Measurements from ENCODE around the gene GDAP1L1.
A peak's percentile ranks its signal among the peaks of the same experiment; 100 is the strongest.

The GDAP1L1 gene

DNA sequence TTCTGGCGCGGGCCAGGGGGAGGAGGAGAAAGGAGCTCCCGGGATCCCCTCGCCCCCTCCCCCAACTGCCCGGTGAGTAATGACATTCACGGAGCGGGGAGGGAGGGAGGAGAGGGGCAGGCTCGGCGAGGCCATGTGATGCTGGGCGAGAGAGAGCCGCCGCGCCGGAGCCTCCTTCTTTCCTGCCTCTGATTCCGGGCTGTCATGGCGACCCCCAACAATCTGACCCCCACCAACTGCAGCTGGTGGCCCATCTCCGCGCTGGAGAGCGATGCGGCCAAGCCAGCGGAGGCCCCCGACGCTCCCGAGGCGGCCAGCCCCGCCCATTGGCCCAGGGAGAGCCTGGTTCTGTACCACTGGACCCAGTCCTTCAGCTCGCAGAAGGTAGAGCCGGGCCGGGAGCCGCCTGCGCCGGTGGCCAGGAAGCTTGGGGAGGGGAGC, at the start of gene GDAP1L1:
Gene GDAP1L1, plus strand, starts transcription at position 178 of the 441 bp plus-strand sequence. Its CDS starts 27 bp downstream, at position 205.
- H3K4me3 Mint-ChIP-seq = no peak within 1 kb of the TSS
- no peaks in the 10 kb centered on the region for H3K4me1 Mint-ChIP-seq
- no peak for DNase-seq (ENCODE audit: low spot score in 2 of 2)
- H3K36me3 Mint-ChIP-seq = peaks cover under 1% of the 10 kb centered on the region
- no peak within 1 kb of the TSS for H3K27ac Mint-ChIP-seq
- ATAC-seq (ENCODE audit: low read depth) = no peak
- H3K27me3 Mint-ChIP-seq = peaks cover 13% of the 10 kb centered on the region
- peaks cover 3% of the 10 kb centered on the region for H3K9me3 Mint-ChIP-seq

DNA sequence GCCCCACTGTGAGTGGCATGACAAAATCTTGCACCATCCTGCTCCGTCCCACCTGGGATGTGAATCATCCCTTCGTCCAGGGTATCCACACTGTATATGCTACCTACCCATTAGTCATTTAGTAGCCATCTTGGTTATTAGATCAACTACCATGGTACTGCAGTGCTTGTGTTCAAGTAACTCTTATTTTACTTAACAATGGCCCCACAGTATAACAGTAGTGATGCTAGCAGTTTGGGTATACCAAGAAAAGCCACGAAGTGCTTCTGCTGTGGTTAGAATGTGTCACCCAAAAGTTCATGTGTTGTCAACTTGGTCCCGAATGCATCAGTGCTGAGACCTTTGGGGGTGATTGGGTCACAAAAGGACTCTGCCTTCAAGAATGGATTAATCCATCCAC, 48.2 kb upstream of the GDAP1L1 start:
- DNase-seq (ENCODE audit: low spot score in 2 of 2) = no peak
- Mint-ChIP-seq H3K4me1 (peaks cover 12% of the 10 kb centered on the region), H3K27ac (no peak overlapping the region), H3K27me3 (no peaks in the 10 kb centered on the region), H3K4me3 (no peak overlapping the region), H3K9me3 (no peaks in the 10 kb centered on the region), H3K36me3 (peaks cover 31% of the 10 kb centered on the region)
- ATAC-seq (ENCODE audit: low read depth) = no peak

DNA sequence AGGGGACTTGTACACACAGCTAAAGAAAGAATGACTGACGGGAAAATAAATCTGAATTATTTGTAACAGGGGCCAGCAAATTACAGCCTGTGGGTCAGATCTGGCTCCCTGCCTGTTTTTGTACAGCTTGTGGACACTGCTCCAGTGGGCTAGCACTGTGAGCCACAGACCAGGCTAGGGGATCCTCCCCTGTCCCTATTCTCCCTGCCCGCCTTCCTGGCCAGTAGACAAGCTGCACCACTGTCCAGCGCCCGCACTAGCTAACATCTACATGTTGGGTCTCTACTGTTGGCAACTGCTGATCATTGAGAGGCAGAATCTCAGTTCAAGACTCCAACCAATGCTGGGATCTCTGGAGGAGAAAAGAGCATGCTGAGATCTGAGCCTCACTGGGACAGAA, 47.2 kb upstream of the GDAP1L1 start:
- H3K27me3 Mint-ChIP-seq = no peaks in the 10 kb centered on the region
- no peak for DNase-seq (ENCODE audit: low spot score in 2 of 2)
- H3K9me3 Mint-ChIP-seq = no peaks in the 10 kb centered on the region
- H3K36me3 Mint-ChIP-seq = peaks cover 34% of the 10 kb centered on the region
- no peak overlapping the region for H3K4me3 Mint-ChIP-seq
- peaks cover 15% of the 10 kb centered on the region for H3K4me1 Mint-ChIP-seq
- ATAC-seq (ENCODE audit: low read depth) = no peak
- H3K27ac Mint-ChIP-seq = peak overlapping the region; percentile 28

- ATAC-seq (ENCODE audit: low read depth) (no peak), DNase-seq (ENCODE audit: low spot score in 2 of 2) (no peak)
- no peak overlapping the region for H3K4me3 Mint-ChIP-seq
- H3K27ac Mint-ChIP-seq = peak overlapping the region; percentile 28
- H3K27me3 Mint-ChIP-seq = no peaks in the 10 kb centered on the region
- peaks cover 34% of the 10 kb centered on the region for H3K36me3 Mint-ChIP-seq
- no peaks in the 10 kb centered on the region for H3K9me3 Mint-ChIP-seq
- peaks cover 15% of the 10 kb centered on the region for H3K4me1 Mint-ChIP-seq
These were observed 46.7 kb upstream of the GDAP1L1 start for GRCh38 chr20:44200371-44200770.

DNA sequence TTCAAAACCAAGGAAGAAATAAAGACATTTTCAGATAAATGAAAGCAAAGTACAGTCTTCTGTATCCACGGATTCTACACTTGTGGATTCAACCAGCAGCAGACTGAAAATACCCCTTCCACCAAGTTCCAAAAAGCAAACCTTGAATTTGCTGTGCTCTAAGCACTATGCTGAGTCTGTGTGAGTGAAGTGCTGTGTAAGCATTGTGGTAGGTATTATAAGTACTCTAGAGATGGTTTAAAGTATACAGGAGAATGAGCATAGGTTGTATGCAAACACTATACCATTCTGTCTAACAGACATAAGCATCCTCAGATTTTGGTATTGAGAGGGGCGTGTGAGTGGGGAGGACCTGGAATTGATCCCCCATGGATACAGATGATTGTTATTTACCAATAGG, 46.1 kb upstream of the GDAP1L1 start:
- Mint-ChIP-seq H3K4me3 (no peak overlapping the region), H3K9me3 (no peaks in the 10 kb centered on the region), H3K27ac (peak overlapping the region; percentile 3), H3K4me1 (peaks cover 12% of the 10 kb centered on the region), H3K27me3 (no peaks in the 10 kb centered on the region), H3K36me3 (peaks cover 34% of the 10 kb centered on the region)
- ATAC-seq (ENCODE audit: low read depth) = no peak
- DNase-seq (ENCODE audit: low spot score in 2 of 2) = no peak

DNA sequence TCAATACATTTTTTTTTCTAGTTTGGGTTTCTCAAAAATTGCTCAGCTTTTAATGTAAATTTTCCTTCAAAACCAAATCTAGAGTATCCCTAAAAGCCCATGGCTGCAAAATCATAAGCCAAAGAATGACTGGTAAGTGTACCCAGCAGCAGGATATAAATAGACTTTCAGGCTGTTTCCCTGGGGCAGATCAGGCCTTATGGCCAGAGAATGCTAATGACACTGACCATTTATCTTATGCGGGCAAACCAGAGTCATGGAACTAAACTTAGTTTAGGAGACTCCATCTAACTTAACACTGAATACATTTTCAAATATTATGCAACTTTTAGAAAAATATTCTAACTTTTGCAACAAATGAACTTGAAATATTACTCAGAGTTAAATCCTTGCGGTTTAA, 43.9 kb upstream of the GDAP1L1 start:
- H3K27me3 Mint-ChIP-seq = no peaks in the 10 kb centered on the region
- peak overlapping the region; percentile 69 for H3K27ac Mint-ChIP-seq
- no peak for ATAC-seq (ENCODE audit: low read depth)
- DNase-seq (ENCODE audit: low spot score in 2 of 2) = no peak
- no peak overlapping the region for H3K4me3 Mint-ChIP-seq
- H3K36me3 Mint-ChIP-seq = peaks cover 28% of the 10 kb centered on the region
- H3K9me3 Mint-ChIP-seq = no peaks in the 10 kb centered on the region
- H3K4me1 Mint-ChIP-seq = peaks cover 17% of the 10 kb centered on the region

DNA sequence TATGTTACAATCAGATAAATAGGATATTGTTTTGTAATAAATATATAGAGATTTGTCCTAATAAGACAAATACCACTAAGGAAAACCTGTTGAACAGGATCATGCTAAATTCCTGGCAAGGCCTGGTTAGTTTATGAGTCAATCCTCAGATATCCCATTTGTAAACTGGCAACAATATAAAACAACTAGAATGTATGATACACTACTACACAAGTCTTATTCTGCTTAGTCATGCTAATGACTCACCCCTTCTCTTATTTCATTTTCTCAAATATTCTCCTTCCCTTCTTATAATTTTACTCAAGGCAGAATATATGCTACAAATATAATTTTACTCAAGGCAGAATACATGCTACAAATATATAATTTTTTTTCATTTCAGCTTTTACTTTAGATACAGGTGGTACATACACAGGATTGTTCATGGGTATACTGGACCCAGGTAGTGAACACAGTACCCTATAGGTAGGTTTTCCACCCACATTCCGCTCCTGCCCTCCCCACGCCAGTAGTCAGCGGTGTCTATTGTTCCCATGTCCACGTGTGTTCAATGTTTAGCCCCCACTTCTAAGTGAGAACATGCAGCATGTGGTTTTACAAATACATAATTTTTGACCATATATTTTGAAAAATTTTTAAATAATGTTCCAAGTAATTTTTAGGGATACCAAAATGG, 42.8 kb upstream of the GDAP1L1 start:
- Mint-ChIP-seq H3K36me3 (peaks cover 24% of the 10 kb centered on the region), H3K27ac (no peak overlapping the region), H3K9me3 (no peaks in the 10 kb centered on the region), H3K27me3 (no peaks in the 10 kb centered on the region), H3K4me3 (no peak overlapping the region), H3K4me1 (peaks cover 26% of the 10 kb centered on the region)
- ATAC-seq (ENCODE audit: low read depth) (no peak), DNase-seq (ENCODE audit: low spot score in 2 of 2) (no peak)

- no peak for DNase-seq (ENCODE audit: low spot score in 2 of 2)
- H3K27me3 Mint-ChIP-seq = no peaks in the 10 kb centered on the region
- H3K4me3 Mint-ChIP-seq = no peak overlapping the region
- H3K9me3 Mint-ChIP-seq = no peaks in the 10 kb centered on the region
- no peak for ATAC-seq (ENCODE audit: low read depth)
- peaks cover 26% of the 10 kb centered on the region for H3K4me1 Mint-ChIP-seq
- peaks cover 19% of the 10 kb centered on the region for H3K36me3 Mint-ChIP-seq
- no peak overlapping the region for H3K27ac Mint-ChIP-seq
These were observed 42.3 kb upstream of the GDAP1L1 start for GRCh38 chr20:44204832-44205215.

DNA sequence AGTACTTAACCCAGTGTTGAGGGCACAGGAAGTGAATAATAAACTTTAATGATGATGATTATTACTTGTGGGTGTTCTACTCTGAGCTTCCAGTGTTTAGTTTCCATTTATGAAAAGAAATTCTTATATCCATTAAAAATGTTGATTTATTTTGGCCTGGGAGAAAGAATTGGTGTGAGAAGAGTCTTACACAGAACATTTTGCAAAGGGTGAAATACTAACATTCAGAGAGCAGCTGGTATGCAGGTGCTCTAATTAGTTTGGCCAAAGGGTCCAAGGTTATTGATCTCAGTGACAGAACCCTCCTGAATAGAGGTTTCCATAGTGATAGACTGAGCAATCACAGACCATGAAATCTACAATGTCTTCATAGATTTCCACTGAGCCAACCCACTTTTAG, 41.0 kb upstream of the GDAP1L1 start:
- Mint-ChIP-seq H3K9me3 (no peaks in the 10 kb centered on the region), H3K4me1 (peaks cover 23% of the 10 kb centered on the region), H3K4me3 (no peak overlapping the region), H3K27me3 (no peaks in the 10 kb centered on the region), H3K36me3 (peaks cover 13% of the 10 kb centered on the region), H3K27ac (no peak overlapping the region)
- ATAC-seq (ENCODE audit: low read depth) (no peak), DNase-seq (ENCODE audit: low spot score in 2 of 2) (no peak)

GRCh38 chr20:44207126-44207723, 39.9 kb upstream of the GDAP1L1 start:
- Mint-ChIP-seq H3K4me3 (peak overlapping the region; percentile 69), H3K36me3 (peaks cover 8% of the 10 kb centered on the region), H3K27ac (peak overlapping the region; percentile 99), H3K9me3 (no peaks in the 10 kb centered on the region), H3K4me1 (peaks cover 27% of the 10 kb centered on the region), H3K27me3 (no peaks in the 10 kb centered on the region)
- no peak for DNase-seq (ENCODE audit: low spot score in 2 of 2)
- no peak for ATAC-seq (ENCODE audit: low read depth)

GRCh38 chr20:44208165-44208564, 38.9 kb upstream of the GDAP1L1 start:
- peaks cover 27% of the 10 kb centered on the region for H3K4me1 Mint-ChIP-seq
- ATAC-seq (ENCODE audit: low read depth) (no peak), DNase-seq (ENCODE audit: low spot score in 2 of 2) (no peak)
- peak overlapping the region; percentile 97 for H3K4me3 Mint-ChIP-seq
- H3K36me3 Mint-ChIP-seq = peaks cover 4% of the 10 kb centered on the region
- H3K27ac Mint-ChIP-seq = peak overlapping the region; percentile 99
- no peaks in the 10 kb centered on the region for H3K9me3 Mint-ChIP-seq
- no peaks in the 10 kb centered on the region for H3K27me3 Mint-ChIP-seq

- H3K36me3 Mint-ChIP-seq = peaks cover 3% of the 10 kb centered on the region
These were observed 38.3 kb upstream of the GDAP1L1 start for GRCh38 chr20:44208770-44209169.

DNA sequence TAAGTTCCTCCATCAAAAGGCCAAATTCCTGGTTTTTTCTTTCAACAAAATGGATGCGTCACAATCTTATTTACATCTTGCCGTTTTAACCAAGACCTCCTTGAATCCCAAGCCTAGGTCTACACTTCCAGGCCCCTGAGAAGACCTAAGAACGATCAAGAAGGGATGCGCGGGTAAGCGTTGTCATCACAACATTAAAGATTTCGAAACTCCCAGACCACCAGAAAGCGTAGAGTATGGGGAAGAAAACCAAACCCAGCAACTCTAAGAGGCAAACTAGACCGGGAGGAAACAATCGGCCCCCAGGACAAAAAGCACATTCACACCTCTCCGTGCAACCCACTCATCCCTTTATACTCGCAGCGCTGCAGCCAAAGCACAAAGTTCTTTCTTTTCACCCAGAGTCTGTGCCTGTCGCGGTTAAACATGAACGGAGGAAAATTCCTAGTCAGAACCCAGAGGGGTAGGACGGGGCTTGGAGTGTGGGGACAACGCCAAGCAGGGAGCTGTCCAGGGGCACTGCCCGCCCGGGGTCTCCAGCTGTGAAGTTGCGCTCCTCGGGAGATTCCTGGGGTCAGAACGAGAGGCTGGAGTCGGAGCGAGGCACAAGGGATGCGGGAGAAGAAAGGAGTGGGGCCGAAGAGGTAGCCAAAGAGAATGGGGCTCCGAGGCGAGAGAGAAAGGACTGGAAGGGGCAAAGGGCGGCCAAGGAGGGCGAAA, 37.3 kb upstream of the GDAP1L1 start:
- Mint-ChIP-seq H3K27me3 (no peaks in the 10 kb centered on the region), H3K4me3 (peak overlapping the region; percentile 97), H3K36me3 (no peaks in the 10 kb centered on the region), H3K4me1 (peaks cover 24% of the 10 kb centered on the region), H3K27ac (peak overlapping the region; percentile 99), H3K9me3 (no peaks in the 10 kb centered on the region)
- ATAC-seq (ENCODE audit: low read depth) (no peak), DNase-seq (ENCODE audit: low spot score in 2 of 2) (no peak)

More at GRCh38 chr20:44208770-44209169, 38.3 kb upstream of the GDAP1L1 start:
- Mint-ChIP-seq H3K27ac (peak overlapping the region; percentile 99), H3K9me3 (no peaks in the 10 kb centered on the region), H3K27me3 (no peaks in the 10 kb centered on the region), H3K4me1 (peaks cover 23% of the 10 kb centered on the region), H3K4me3 (peak overlapping the region; percentile 97)
- no peak for ATAC-seq (ENCODE audit: low read depth)
- no peak for DNase-seq (ENCODE audit: low spot score in 2 of 2)

GRCh38 chr20:44210406-44211176, 36.5 kb upstream of the GDAP1L1 start, which contains the start of gene OSER1:
OSER1 (minus strand) TSS chr20:44210771; CDS start chr20:44206957, 3,814 bp downstream.
- Mint-ChIP-seq H3K36me3 (peaks cover 5% of the 10 kb centered on the region), H3K27me3 (no peaks in the 10 kb centered on the region), H3K4me1 (peaks cover 30% of the 10 kb centered on the region), H3K9me3 (no peaks in the 10 kb centered on the region), H3K27ac (peak within 1 kb of the TSS; percentile 99), H3K4me3 (peak within 1 kb of the TSS; percentile 97)
- ATAC-seq (ENCODE audit: low read depth) (peak; percentile 79), DNase-seq (ENCODE audit: low spot score in 2 of 2) (peak; percentile 98 to 100)

All from memory B cell (primary cell).